OCI-LY3 (cell line): ENCODE results near the gene FPGT.

Experiments
- H2AFZ ChIP-seq: fragments of 200-600, 300-600 bp; shearing (Covaris generic); 2 replicates; pipeline ENCODE4 v1.6.0; 2014; ENCODE audit warnings: antibody characterized with exemption, low read depth, low read length
- H3K27ac ChIP-seq: fragments of 200-600, 300-600 bp; sonication (generic); 2 replicates; pipeline ENCODE4 v1.5.1; 2014; ENCODE audit warnings: mild to moderate bottlenecking, low read length, moderate library complexity, mixed read lengths
- H3K27me3 ChIP-seq: fragments of 200-600, 300-600 bp; sonication (generic); 2 replicates; pipeline ENCODE4 v1.6.1; 2014; ENCODE audit warnings: low read depth, low read length, mixed read lengths
- H3K36me3 ChIP-seq: fragments of 200-600, 300-600 bp; sonication (generic); replicated peaks from 2 replicates; pipeline ENCODE3; 2014; ENCODE audit warnings: low read depth, low read length, mixed read lengths
- H3K4me1 ChIP-seq: fragments of 300-600, 200-600 bp; sonication (generic); 2 replicates; pipeline ENCODE4 v1.6.1; 2014; ENCODE audit warnings: low read length, mixed read lengths
- H3K4me2 ChIP-seq: fragments of 200-600, 300-600 bp; sonication (generic); 2 replicates; pipeline ENCODE4 v1.6.1; 2014; ENCODE audit warnings: low read length, mixed read lengths
- H3K4me3 ChIP-seq: fragments of 300-600, 200-600 bp; sonication (generic); 2 replicates; pipeline ENCODE4 v1.5.1; 2014; ENCODE audit warnings: antibody characterized with exemption, mild to moderate bottlenecking, low read length, moderate library complexity
- H3K79me2 ChIP-seq: fragments of 300-600, 200-600 bp; shearing (Covaris generic); 2 replicates; pipeline ENCODE4 v1.6.1; 2014; ENCODE audit warnings: mild to moderate bottlenecking, low read length, mixed read lengths
- H3K9ac ChIP-seq: fragments of 300-600, 200-600 bp; shearing (Covaris generic); 2 replicates; pipeline ENCODE4 v1.6.0; 2014; ENCODE audit warnings: mild to moderate bottlenecking, low read length, moderate library complexity
- H3K9me3 ChIP-seq: fragments of 200-600, 300-600 bp; shearing (Covaris generic); 2 replicates; pipeline ENCODE4 v1.6.1; 2014; ENCODE audit warnings: low read length, mixed read lengths; ENCODE audit not compliant: insufficient read depth
- H4K20me1 ChIP-seq: fragments of 200-600, 300-600 bp; sonication (generic); 2 replicates; pipeline ENCODE4 v1.6.1; 2016; ENCODE audit warnings: low read length, mixed read lengths; ENCODE audit not compliant: insufficient read depth
- CTCF ChIP-seq: fragments of 200-600, 300-600 bp; sonication (generic); IDR thresholded peaks from 2 replicates; pipeline ENCODE4 v1.5.1; 2014; ENCODE audit warnings: antibody characterized with exemption, low read length, low read depth
- EZH2phosphoT487 ChIP-seq: fragments of 200-600 bp; shearing (Covaris generic); IDR thresholded peaks from 2 replicates; pipeline ENCODE4 v1.6.1; 2018; ENCODE audit warnings: antibody characterized with exemption, mixed run types, low read depth

The FPGT gene

GRCh38 chr1:74180490-74180889, 17.6 kb upstream of the FPGT start:
- H4K20me1 ChIP-seq, result no peaks in the 10 kb centered on the region
- TF ChIP-seq CTCF (no peak), EZH2phosphoT487 (no peak)
- H3K4me2 ChIP-seq, result no peak overlapping the region
- H3K36me3 ChIP-seq, result no peaks in the 10 kb centered on the region
- H2AFZ ChIP-seq, result no peak overlapping the region
- H3K9me3 ChIP-seq, result no peaks in the 10 kb centered on the region
- no peaks in the 10 kb centered on the region for H3K79me2 ChIP-seq
- H3K9ac ChIP-seq, result no peak overlapping the region
- no peak overlapping the region for H3K4me3 ChIP-seq
- H3K27me3 ChIP-seq, result no peaks in the 10 kb centered on the region
- no peak overlapping the region for H3K27ac ChIP-seq
- no peaks in the 10 kb centered on the region for H3K4me1 ChIP-seq

- Histone ChIP-seq H2AFZ (no peak overlapping the region), H3K4me3 (no peak overlapping the region), H3K4me2 (no peak overlapping the region), H4K20me1 (no peaks in the 10 kb centered on the region), H3K27ac (no peak overlapping the region), H3K27me3 (no peaks in the 10 kb centered on the region), H3K4me1 (peaks cover 14% of the 10 kb centered on the region), H3K36me3 (no peaks in the 10 kb centered on the region), H3K79me2 (no peaks in the 10 kb centered on the region), H3K9ac (no peak overlapping the region), H3K9me3 (no peaks in the 10 kb centered on the region)
- TF ChIP-seq EZH2phosphoT487, result no peak
- TF ChIP-seq CTCF, result no peak
Measured at GRCh38 chr1:74193908-74194307, 4.1 kb upstream of the FPGT start.

GRCh38 chr1:74195339-74195738, 2.7 kb upstream of the FPGT start:
- Histone ChIP-seq H3K4me2 (no peak overlapping the region), H3K9me3 (no peaks in the 10 kb centered on the region), H3K36me3 (no peaks in the 10 kb centered on the region), H3K4me3 (no peak overlapping the region), H3K9ac (no peak overlapping the region), H3K27ac (no peak overlapping the region), H3K79me2 (no peaks in the 10 kb centered on the region), H3K27me3 (no peaks in the 10 kb centered on the region), H3K4me1 (peaks cover 20% of the 10 kb centered on the region), H4K20me1 (no peaks in the 10 kb centered on the region), H2AFZ (no peak overlapping the region)
- no peak for TF ChIP-seq EZH2phosphoT487

- Histone ChIP-seq H3K4me2 (peak overlapping the region; percentile 83), H2AFZ (peak overlapping the region; percentile 96; the same call in 1 of the 2 replicates), H3K4me1 (peaks cover 18% of the 10 kb centered on the region), H4K20me1 (no peaks in the 10 kb centered on the region), H3K9ac (peak overlapping the region; percentile 85), H3K27ac (peak overlapping the region; percentile 48), H3K79me2 (no peaks in the 10 kb centered on the region), H3K27me3 (no peaks in the 10 kb centered on the region), H3K4me3 (peak overlapping the region; percentile 99), H3K36me3 (no peaks in the 10 kb centered on the region), H3K9me3 (no peaks in the 10 kb centered on the region)
- no peak for TF ChIP-seq EZH2phosphoT487
- TF ChIP-seq CTCF, result no peak
Measured at GRCh38 chr1:74197255-74197654, 787 bp upstream of the FPGT start.

GRCh38 chr1:74199504-74199903, 1.5 kb downstream of the FPGT start:
- Histone ChIP-seq H4K20me1 (no peaks in the 10 kb centered on the region), H3K79me2 (no peaks in the 10 kb centered on the region), H3K9me3 (no peaks in the 10 kb centered on the region), H2AFZ (no peak overlapping the region), H3K9ac (no peak overlapping the region), H3K27ac (no peak overlapping the region), H3K4me2 (peak overlapping the region; percentile 61; the same call in 1 of the 2 replicates), H3K27me3 (no peaks in the 10 kb centered on the region), H3K4me1 (peaks cover 14% of the 10 kb centered on the region), H3K4me3 (no peak overlapping the region), H3K36me3 (no peaks in the 10 kb centered on the region)
- TF ChIP-seq CTCF, result no peak
- TF ChIP-seq EZH2phosphoT487, result no peak
